WTC11 (cell line): Measurements from ENCODE around the gene KCNV2. TPM values are rescaled to one million over a fixed set of nuclear protein-coding genes. Genes with fewer than 3 reads are reported as not detected.

Experiments used
- ATAC-seq: fragments of 200-7000 bp; cut with Tn5 transposase; 2 replicates; pipeline ENCODE4 v1.10.0; 2021; ENCODE audit warnings: mild to moderate bottlenecking, moderate library complexity
- CTCF ChIA-PET: fragments of 300-600 bp; sonication (Branson Sonifier 250); formaldehyde crosslinking; loops from one replicate; lab custom pipeline; 2021; ENCODE audit warnings: antibody characterized with exemption; lab: Charles Lee
- POLR2A ChIA-PET: fragments of 350-600 bp; sonication (Branson Sonifier 250); formaldehyde crosslinking; loops from one replicate; lab custom pipeline; 2021; ENCODE audit warnings: antibody characterized with exemption; lab: Charles Lee
- DNase-seq: peaks from one replicate; pipeline ENCODE4 v3.0.0; 2021; ENCODE audit warnings: low spot score
- H3K27ac Mint-ChIP-seq: 2 replicates; pipeline ENCODE4 v1.8.0; 2021; ENCODE audit warnings: mixed read lengths
- H3K27me3 Mint-ChIP-seq: 2 replicates; pipeline ENCODE4 v1.8.0; 2021; ENCODE audit warnings: low read depth, mild to moderate bottlenecking, moderate library complexity, mixed read lengths
- H3K36me3 Mint-ChIP-seq: 2 replicates; pipeline ENCODE4 v1.8.0; 2021; ENCODE audit warnings: mixed read lengths
- H3K4me1 Mint-ChIP-seq: 2 replicates; pipeline ENCODE4 v1.8.0; 2022; ENCODE audit warnings: mixed read lengths
- H3K4me3 Mint-ChIP-seq: 2 replicates; pipeline ENCODE4 v1.8.0; 2021; ENCODE audit warnings: mild to moderate bottlenecking, moderate library complexity, mixed read lengths
- H3K9me3 Mint-ChIP-seq: 2 replicates; pipeline ENCODE4 v1.8.0; 2021; ENCODE audit warnings: mixed read lengths
- CREM ChIP-seq: sonication (generic); formaldehyde crosslinking; IDR thresholded peaks from 2 replicates; pipeline ENCODE4 v1.8.1; 2022; ENCODE audit warnings: mild to moderate bottlenecking, missing genetic modification reagents, moderate library complexity
- GRHL2 ChIP-seq: fragments of 250-450 bp; sonication (Bioruptor Pico); IDR thresholded peaks from 2 replicates; pipeline ENCODE4 v1.8.0; 2022; ENCODE audit warnings: mild to moderate bottlenecking, moderate library complexity; ENCODE audit not compliant: insufficient replicate concordance, severe bottlenecking
- JAZF1 ChIP-seq: fragments of 250-450 bp; sonication (Bioruptor Pico); IDR thresholded peaks from 2 replicates; pipeline ENCODE4 v1.9.0; 2021; ENCODE audit warnings: moderate library complexity, mild to moderate bottlenecking, inconsistent platforms
- MYBL2 ChIP-seq: sonication (generic); formaldehyde crosslinking; IDR thresholded peaks from 2 replicates; pipeline ENCODE4 v1.8.1; 2023; ENCODE audit warnings: mild to moderate bottlenecking, moderate library complexity, missing genetic modification reagents
- NFATC4 ChIP-seq: fragments of 250-450 bp; sonication (Bioruptor Pico); IDR thresholded peaks from 2 replicates; pipeline ENCODE4 v1.9.0; 2021; ENCODE audit warnings: mild to moderate bottlenecking
- NR1H2 ChIP-seq: sonication (generic); formaldehyde crosslinking; IDR thresholded peaks from 2 replicates; pipeline ENCODE4 v1.9.0; 2021; ENCODE audit warnings: mild to moderate bottlenecking, moderate library complexity, missing genetic modification reagents
- OVOL2 ChIP-seq: fragments of 250-450 bp; sonication (Bioruptor Pico); IDR thresholded peaks from 2 replicates; pipeline ENCODE4 v1.9.0; 2021; ENCODE audit warnings: mild to moderate bottlenecking, borderline replicate concordance
- SMAD4 ChIP-seq: sonication (generic); formaldehyde crosslinking; IDR thresholded peaks from 2 replicates; pipeline ENCODE4 v1.8.0; 2022; ENCODE audit warnings: mild to moderate bottlenecking, missing genetic modification reagents
- SOX15 ChIP-seq: fragments of 250-450 bp; sonication (Bioruptor Pico); IDR thresholded peaks from 2 replicates; pipeline ENCODE4 v1.9.0; 2021; ENCODE audit warnings: mild to moderate bottlenecking
- TCF7 ChIP-seq: sonication (generic); formaldehyde crosslinking; IDR thresholded peaks from 2 replicates; pipeline ENCODE4 v1.8.0; 2022; ENCODE audit warnings: mild to moderate bottlenecking, low read depth, missing genetic modification reagents, moderate library complexity
- total RNA-seq: library from RNA; stranded (reverse); gene quantifications from 3 replicates; pipeline ENCODE4 v1.2.3, GENCODE V29; 2021
- TF ChIP-seq, protein P1 (sequence below): sonication (generic); formaldehyde crosslinking; IDR thresholded peaks from 2 replicates; pipeline ENCODE4 v1.8.0; 2023; ENCODE audit warnings: missing genetic modification reagents
- TF ChIP-seq, protein P2 (sequence below): sonication (generic); formaldehyde crosslinking; IDR thresholded peaks from 2 replicates; pipeline ENCODE4 v1.8.1; 2023; ENCODE audit warnings: mild to moderate bottlenecking, moderate library complexity, missing genetic modification reagents
- TF ChIP-seq, protein P3 (sequence below): sonication (generic); formaldehyde crosslinking; IDR thresholded peaks from 2 replicates; pipeline ENCODE4 v1.8.0; 2022; ENCODE audit warnings: mild to moderate bottlenecking, missing genetic modification reagents
- TF ChIP-seq, protein P4 (sequence below): sonication (generic); formaldehyde crosslinking; conservative IDR thresholded peaks from 2 replicates; pipeline ENCODE4 v1.8.1; 2023; ENCODE audit warnings: mild to moderate bottlenecking, low read depth, missing genetic modification reagents, moderate library complexity
- TF ChIP-seq, protein P5 (sequence below): fragments of 250-450 bp; sonication (Bioruptor Pico); IDR thresholded peaks from 2 replicates; pipeline ENCODE4 v2.1.2; 2022; ENCODE audit warnings: mild to moderate bottlenecking, moderate library complexity
- TF ChIP-seq, protein P6 (sequence below): sonication (generic); formaldehyde crosslinking; IDR thresholded peaks from 2 replicates; pipeline ENCODE4 v1.8.1; 2022; ENCODE audit warnings: mild to moderate bottlenecking, missing genetic modification reagents, moderate library complexity, borderline replicate concordance
- TF ChIP-seq, protein P7 (sequence below): sonication (generic); formaldehyde crosslinking; IDR thresholded peaks from 2 replicates; pipeline ENCODE4 v1.8.0; 2022; ENCODE audit warnings: mild to moderate bottlenecking, missing genetic modification reagents
- TF ChIP-seq, protein P8 (sequence below): sonication (generic); formaldehyde crosslinking; IDR thresholded peaks from 2 replicates; pipeline ENCODE4 v1.8.1; 2023; ENCODE audit warnings: mild to moderate bottlenecking, missing genetic modification reagents
- TF ChIP-seq, protein P9 (sequence below): fragments of 250-450 bp; sonication (Bioruptor Pico); IDR thresholded peaks from 2 replicates; pipeline ENCODE4 v1.8.0; 2021; ENCODE audit warnings: mild to moderate bottlenecking
- TF ChIP-seq, protein P10 (sequence below): sonication (generic); formaldehyde crosslinking; IDR thresholded peaks from 2 replicates; pipeline ENCODE4 v1.8.1; 2022; ENCODE audit warnings: low read depth, missing genetic modification reagents, borderline replicate concordance

KCNV2 gene
- total RNA-seq, 1 experiment from 2014 or later: not detected

DNA sequence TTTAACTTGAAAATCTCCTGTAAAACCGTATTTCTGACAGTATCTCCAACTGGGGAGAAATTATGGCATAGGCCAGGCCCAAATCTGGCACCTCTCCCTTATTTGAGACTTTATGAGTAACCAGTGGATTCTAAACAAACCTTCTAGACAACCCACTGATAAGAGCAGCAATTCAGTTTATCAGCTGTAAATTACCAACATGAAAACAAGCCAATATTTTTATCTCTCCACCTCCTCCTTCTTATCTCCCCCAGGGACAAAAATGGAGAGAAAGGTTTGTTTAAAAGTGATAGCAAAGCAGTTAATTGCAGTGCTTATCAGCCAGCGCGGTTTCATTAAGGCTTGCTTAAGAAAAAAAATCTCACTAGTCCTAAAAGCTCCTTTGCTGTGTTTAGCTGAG lies 53.8 kb downstream of the KCNV2 start (continued):
- TF ChIP-seq, protein P1, sequence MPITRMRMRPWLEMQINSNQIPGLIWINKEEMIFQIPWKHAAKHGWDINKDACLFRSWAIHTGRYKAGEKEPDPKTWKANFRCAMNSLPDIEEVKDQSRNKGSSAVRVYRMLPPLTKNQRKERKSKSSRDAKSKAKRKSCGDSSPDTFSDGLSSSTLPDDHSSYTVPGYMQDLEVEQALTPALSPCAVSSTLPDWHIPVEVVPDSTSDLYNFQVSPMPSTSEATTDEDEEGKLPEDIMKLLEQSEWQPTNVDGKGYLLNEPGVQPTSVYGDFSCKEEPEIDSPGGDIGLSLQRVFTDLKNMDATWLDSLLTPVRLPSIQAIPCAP (CRISPR knock-in tag): no peak
- TF ChIP-seq, protein P2, sequence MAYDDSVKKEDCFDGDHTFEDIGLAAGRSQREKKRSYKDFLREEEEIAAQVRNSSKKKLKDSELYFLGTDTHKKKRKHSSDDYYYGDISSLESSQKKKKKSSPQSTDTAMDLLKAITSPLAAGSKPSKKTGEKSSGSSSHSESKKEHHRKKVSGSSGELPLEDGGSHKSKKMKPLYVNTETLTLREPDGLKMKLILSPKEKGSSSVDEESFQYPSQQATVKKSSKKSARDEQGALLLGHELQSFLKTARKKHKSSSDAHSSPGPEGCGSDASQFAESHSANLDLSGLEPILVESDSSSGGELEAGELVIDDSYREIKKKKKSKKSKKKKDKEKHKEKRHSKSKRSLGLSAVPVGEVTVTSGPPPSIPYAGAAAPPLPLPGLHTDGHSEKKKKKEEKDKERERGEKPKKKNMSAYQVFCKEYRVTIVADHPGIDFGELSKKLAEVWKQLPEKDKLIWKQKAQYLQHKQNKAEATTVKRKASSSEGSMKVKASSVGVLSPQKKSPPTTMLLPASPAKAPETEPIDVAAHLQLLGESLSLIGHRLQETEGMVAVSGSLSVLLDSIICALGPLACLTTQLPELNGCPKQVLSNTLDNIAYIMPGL (CRISPR knock-in tag): no peak
- TF ChIP-seq, all 79 proteins: peak for 0

DNA sequence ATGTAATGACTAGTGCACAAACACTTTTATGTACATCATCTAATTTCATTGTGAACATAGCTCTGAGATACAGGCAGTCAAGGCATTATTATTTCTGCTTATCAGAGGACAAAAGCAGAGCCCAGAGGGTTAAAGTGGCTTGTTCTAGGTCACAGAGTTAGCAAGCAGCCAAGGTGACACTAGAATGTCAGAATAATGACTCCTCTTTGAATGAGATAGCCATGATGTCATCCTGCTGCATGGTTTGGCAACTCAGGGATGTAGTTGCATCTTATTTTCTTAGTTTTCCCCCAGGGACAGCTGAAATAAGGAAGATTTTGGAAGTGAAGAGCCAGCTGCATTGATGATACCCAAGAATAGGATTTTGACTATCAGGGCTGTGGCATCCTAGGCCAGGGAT lies 54.4 kb downstream of the KCNV2 start:
- Mint-ChIP-seq H3K36me3 (peaks cover 72% of the 10 kb centered on the region), H3K27me3 (no peaks in the 10 kb centered on the region), H3K4me3 (no peak overlapping the region), H3K4me1 (peaks cover 8% of the 10 kb centered on the region; the same call in 1 of the 2 replicates), H3K27ac (peak overlapping the region; percentile 7; the same call in 1 of the 2 replicates), H3K9me3 (peaks cover 33% of the 10 kb centered on the region)
- ATAC-seq (no peak), DNase-seq (no peak)
- no peak for TF ChIP-seq SOX15
- TF ChIP-seq TCF7 (CRISPR knock-in tag): no peak
- TF ChIP-seq, protein P3, sequence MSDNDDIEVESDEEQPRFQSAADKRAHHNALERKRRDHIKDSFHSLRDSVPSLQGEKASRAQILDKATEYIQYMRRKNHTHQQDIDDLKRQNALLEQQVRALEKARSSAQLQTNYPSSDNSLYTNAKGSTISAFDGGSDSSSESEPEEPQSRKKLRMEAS (CRISPR knock-in tag): no peak
- TF ChIP-seq, protein P4, sequence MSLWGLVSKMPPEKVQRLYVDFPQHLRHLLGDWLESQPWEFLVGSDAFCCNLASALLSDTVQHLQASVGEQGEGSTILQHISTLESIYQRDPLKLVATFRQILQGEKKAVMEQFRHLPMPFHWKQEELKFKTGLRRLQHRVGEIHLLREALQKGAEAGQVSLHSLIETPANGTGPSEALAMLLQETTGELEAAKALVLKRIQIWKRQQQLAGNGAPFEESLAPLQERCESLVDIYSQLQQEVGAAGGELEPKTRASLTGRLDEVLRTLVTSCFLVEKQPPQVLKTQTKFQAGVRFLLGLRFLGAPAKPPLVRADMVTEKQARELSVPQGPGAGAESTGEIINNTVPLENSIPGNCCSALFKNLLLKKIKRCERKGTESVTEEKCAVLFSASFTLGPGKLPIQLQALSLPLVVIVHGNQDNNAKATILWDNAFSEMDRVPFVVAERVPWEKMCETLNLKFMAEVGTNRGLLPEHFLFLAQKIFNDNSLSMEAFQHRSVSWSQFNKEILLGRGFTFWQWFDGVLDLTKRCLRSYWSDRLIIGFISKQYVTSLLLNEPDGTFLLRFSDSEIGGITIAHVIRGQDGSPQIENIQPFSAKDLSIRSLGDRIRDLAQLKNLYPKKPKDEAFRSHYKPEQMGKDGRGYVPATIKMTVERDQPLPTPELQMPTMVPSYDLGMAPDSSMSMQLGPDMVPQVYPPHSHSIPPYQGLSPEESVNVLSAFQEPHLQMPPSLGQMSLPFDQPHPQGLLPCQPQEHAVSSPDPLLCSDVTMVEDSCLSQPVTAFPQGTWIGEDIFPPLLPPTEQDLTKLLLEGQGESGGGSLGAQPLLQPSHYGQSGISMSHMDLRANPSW (CRISPR knock-in tag): no peak
- TF ChIP-seq MYBL2 (CRISPR knock-in tag): no peak
- TF ChIP-seq, protein P5, sequence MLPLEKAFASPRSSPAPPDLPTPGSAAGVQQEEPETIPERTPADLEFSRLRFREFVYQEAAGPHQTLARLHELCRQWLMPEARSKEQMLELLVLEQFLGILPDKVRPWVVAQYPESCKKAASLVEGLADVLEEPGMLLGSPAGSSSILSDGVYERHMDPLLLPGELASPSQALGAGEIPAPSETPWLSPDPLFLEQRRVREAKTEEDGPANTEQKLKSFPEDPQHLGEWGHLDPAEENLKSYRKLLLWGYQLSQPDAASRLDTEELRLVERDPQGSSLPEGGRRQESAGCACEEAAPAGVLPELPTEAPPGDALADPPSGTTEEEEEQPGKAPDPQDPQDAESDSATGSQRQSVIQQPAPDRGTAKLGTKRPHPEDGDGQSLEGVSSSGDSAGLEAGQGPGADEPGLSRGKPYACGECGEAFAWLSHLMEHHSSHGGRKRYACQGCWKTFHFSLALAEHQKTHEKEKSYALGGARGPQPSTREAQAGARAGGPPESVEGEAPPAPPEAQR (CRISPR knock-in tag): no peak
- TF ChIP-seq OVOL2 (CRISPR knock-in tag): no peak
- TF ChIP-seq, protein P6, sequence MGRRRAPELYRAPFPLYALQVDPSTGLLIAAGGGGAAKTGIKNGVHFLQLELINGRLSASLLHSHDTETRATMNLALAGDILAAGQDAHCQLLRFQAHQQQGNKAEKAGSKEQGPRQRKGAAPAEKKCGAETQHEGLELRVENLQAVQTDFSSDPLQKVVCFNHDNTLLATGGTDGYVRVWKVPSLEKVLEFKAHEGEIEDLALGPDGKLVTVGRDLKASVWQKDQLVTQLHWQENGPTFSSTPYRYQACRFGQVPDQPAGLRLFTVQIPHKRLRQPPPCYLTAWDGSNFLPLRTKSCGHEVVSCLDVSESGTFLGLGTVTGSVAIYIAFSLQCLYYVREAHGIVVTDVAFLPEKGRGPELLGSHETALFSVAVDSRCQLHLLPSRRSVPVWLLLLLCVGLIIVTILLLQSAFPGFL (CRISPR knock-in tag): no peak
- no peak for TF ChIP-seq GRHL2 (CRISPR knock-in tag)
- no peak for TF ChIP-seq JAZF1 (CRISPR knock-in tag)
- no peak for TF ChIP-seq SMAD4
- ChIA-PET POLR2A (no interaction called here), CTCF (no interaction called here)

DNA sequence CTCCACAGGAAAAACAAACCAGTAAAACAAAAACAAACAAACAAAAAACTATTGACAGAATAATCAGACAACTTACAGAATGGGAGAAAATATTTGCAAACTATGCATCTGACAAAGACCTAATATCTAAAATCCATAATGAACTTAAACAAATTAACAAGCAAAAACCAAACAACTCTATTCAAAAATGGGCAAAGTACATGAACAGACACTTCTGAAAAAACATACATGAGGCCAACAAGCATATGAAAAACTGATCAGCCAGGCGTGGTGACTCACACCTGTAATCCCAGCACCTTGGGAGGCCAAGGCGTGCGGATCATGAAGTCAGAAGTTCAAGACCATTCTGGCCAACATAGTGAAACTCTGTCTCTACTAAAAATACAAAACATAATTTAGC lies 60.1 kb downstream of the KCNV2 start:
- no peak overlapping the region for H3K27ac Mint-ChIP-seq
- H3K4me1 Mint-ChIP-seq: no peaks in the 10 kb centered on the region
- ATAC-seq (no peak), DNase-seq (no peak)
- H3K9me3 Mint-ChIP-seq: peaks cover 67% of the 10 kb centered on the region
- no peak overlapping the region for H3K4me3 Mint-ChIP-seq
- ChIA-PET POLR2A (no interaction called here), CTCF (no interaction called here)
- no peaks in the 10 kb centered on the region for H3K27me3 Mint-ChIP-seq
- H3K36me3 Mint-ChIP-seq: peaks cover 100% of the 10 kb centered on the region
- TF ChIP-seq, protein P7, sequence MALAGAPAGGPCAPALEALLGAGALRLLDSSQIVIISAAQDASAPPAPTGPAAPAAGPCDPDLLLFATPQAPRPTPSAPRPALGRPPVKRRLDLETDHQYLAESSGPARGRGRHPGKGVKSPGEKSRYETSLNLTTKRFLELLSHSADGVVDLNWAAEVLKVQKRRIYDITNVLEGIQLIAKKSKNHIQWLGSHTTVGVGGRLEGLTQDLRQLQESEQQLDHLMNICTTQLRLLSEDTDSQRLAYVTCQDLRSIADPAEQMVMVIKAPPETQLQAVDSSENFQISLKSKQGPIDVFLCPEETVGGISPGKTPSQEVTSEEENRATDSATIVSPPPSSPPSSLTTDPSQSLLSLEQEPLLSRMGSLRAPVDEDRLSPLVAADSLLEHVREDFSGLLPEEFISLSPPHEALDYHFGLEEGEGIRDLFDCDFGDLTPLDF (CRISPR knock-in tag): no peak
- TF ChIP-seq NFATC4 (CRISPR knock-in tag) (no peak), NR1H2 (CRISPR knock-in tag) (no peak), CREM (CRISPR knock-in tag) (no peak)
- TF ChIP-seq, protein P8, sequence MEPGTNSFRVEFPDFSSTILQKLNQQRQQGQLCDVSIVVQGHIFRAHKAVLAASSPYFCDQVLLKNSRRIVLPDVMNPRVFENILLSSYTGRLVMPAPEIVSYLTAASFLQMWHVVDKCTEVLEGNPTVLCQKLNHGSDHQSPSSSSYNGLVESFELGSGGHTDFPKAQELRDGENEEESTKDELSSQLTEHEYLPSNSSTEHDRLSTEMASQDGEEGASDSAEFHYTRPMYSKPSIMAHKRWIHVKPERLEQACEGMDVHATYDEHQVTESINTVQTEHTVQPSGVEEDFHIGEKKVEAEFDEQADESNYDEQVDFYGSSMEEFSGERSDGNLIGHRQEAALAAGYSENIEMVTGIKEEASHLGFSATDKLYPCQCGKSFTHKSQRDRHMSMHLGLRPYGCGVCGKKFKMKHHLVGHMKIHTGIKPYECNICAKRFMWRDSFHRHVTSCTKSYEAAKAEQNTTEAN (CRISPR knock-in tag): no peak
- TF ChIP-seq, protein P9, sequence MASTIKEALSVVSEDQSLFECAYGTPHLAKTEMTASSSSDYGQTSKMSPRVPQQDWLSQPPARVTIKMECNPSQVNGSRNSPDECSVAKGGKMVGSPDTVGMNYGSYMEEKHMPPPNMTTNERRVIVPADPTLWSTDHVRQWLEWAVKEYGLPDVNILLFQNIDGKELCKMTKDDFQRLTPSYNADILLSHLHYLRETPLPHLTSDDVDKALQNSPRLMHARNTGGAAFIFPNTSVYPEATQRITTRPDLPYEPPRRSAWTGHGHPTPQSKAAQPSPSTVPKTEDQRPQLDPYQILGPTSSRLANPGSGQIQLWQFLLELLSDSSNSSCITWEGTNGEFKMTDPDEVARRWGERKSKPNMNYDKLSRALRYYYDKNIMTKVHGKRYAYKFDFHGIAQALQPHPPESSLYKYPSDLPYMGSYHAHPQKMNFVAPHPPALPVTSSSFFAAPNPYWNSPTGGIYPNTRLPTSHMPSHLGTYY: no peak
- TF ChIP-seq, protein P10, sequence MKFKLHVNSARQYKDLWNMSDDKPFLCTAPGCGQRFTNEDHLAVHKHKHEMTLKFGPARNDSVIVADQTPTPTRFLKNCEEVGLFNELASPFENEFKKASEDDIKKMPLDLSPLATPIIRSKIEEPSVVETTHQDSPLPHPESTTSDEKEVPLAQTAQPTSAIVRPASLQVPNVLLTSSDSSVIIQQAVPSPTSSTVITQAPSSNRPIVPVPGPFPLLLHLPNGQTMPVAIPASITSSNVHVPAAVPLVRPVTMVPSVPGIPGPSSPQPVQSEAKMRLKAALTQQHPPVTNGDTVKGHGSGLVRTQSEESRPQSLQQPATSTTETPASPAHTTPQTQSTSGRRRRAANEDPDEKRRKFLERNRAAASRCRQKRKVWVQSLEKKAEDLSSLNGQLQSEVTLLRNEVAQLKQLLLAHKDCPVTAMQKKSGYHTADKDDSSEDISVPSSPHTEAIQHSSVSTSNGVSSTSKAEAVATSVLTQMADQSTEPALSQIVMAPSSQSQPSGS: no peak
